Lower lobe of right lung (tissue), 2 donors: ENCODE measurements around the gene EXOC3. TPM values are rescaled to one million over a fixed set of nuclear protein-coding genes. Genes with fewer than 3 reads are reported as not detected.
"Not testable (repeated sequence)": the region's sequence is repeated elsewhere in the genome, so short reads cannot be mapped to it uniquely, and the experiment has no call there.

Source experiments
- ATAC-seq, 2 donors: fragments of 200-7000 bp; cut with Tn5 transposase; one replicate each; pipeline ENCODE4 v1.9.1; 2020 to 2022; ENCODE audit warnings: mild to moderate bottlenecking in 2 of 2, moderate library complexity in 2 of 2
- DNase-seq: peaks from one replicate; pipeline ENCODE4 v3.0.0-alpha.2; 2020
- H3K27ac ChIP-seq: fragments of 200-600 bp; one replicate; pipeline ENCODE4 v1.8.0; 2022
- H3K27me3 ChIP-seq: fragments of 200-600 bp; one replicate; pipeline ENCODE4 v1.8.0; 2022; ENCODE audit warnings: low read depth
- H3K36me3 ChIP-seq: fragments of 200-600 bp; one replicate; pipeline ENCODE4 v1.8.0; 2022; ENCODE audit warnings: mild to moderate bottlenecking
- H3K4me1 ChIP-seq: fragments of 200-600 bp; one replicate; pipeline ENCODE4 v1.8.0; 2022
- H3K4me3 ChIP-seq: fragments of 200-600 bp; one replicate; pipeline ENCODE4 v1.8.0; 2022; ENCODE audit warnings: mild to moderate bottlenecking
- H3K9me3 ChIP-seq: fragments of 200-600 bp; one replicate; pipeline ENCODE4 v1.8.0; 2022
- CTCF ChIP-seq: fragments of 200-600 bp; IDR thresholded peaks from one replicate; pipeline ENCODE4 v1.8.0; 2022; ENCODE audit warnings: antibody characterized with exemption, mild to moderate bottlenecking
- intact Hi-C: fragments of 100-400 bp; cut with DNase I; formaldehyde crosslinking; loops from one replicate; pipeline ENCODE4 v1.11.0; 2022
- total RNA-seq: library from RNA; stranded (reverse); fragmentation: NEBNext Ultra II Directional; extraction: Animal tissue kit (Norgen Biotek cat#: 25700); gene quantifications from one replicate; pipeline ENCODE4 v1.2.1, GENCODE V29; 2021
- donor health status: DM: no; HTN: yes; CAD: no; lungs with severe emphysema.

Gene EXOC3
- total RNA-seq, 1 donor from 2014 or later: 58.9 TPM

- Histone ChIP-seq H3K27me3 (peaks cover 17% of the 10 kb centered on the region), H3K4me3 (peak overlapping the region; percentile 97), H3K9me3 (no peaks in the 10 kb centered on the region), H3K36me3 (peaks cover 10% of the 10 kb centered on the region), H3K4me1 (peaks cover 26% of the 10 kb centered on the region), H3K27ac (peak overlapping the region; percentile 80)
- ATAC-seq: no peak
- intact Hi-C loops: no loop called here
- TF ChIP-seq CTCF: no peak
- DNase-seq: no peak
Measured at GRCh38 chr5:471750-472058, 28.7 kb downstream of the EXOC3 start.

GRCh38 chr5:472076-472655, 29.2 kb downstream of the EXOC3 start:
- H3K36me3 ChIP-seq: peaks cover 6% of the 10 kb centered on the region
- no peak for TF ChIP-seq CTCF
- peaks cover 26% of the 10 kb centered on the region for H3K4me1 ChIP-seq
- intact Hi-C loops: no loop called here
- peak; percentile 11 to 52 for ATAC-seq
- H3K27me3 ChIP-seq: peaks cover 20% of the 10 kb centered on the region
- H3K9me3 ChIP-seq: no peaks in the 10 kb centered on the region
- peak; percentile 63 for DNase-seq
- H3K4me3 ChIP-seq: peak overlapping the region; percentile 97
- peak overlapping the region; percentile 80 for H3K27ac ChIP-seq

GRCh38 chr5:472656-473550, 29.9 kb downstream of the EXOC3 start:
- ATAC-seq (peak; percentile 91 to 93), DNase-seq (peak; percentile 92)
- Histone ChIP-seq H3K9me3 (no peaks in the 10 kb centered on the region), H3K27ac (peak overlapping the region; percentile 80), H3K4me3 (peak overlapping the region; percentile 97), H3K4me1 (peaks cover 26% of the 10 kb centered on the region), H3K36me3 (peaks cover 5% of the 10 kb centered on the region), H3K27me3 (peaks cover 27% of the 10 kb centered on the region)
- no peak for TF ChIP-seq CTCF
- intact Hi-C loops: no loop called here

GRCh38 chr5:473551-474192, 30.7 kb downstream of the EXOC3 start:
- ATAC-seq (peak; percentile 15 to 39), DNase-seq (peak; percentile 61)

GRCh38 chr5:474232-474839, 31.4 kb downstream of the EXOC3 start:
- H3K9me3 ChIP-seq, DNase-seq, intact Hi-C loops, H3K36me3 ChIP-seq, ATAC-seq, H3K27ac ChIP-seq: not testable (repeated sequence)
- Histone ChIP-seq H3K27me3 (peaks cover 40% of the 10 kb centered on the region), H3K4me3 (peak overlapping the region; percentile 97), H3K4me1 (peaks cover 26% of the 10 kb centered on the region)

More at GRCh38 chr5:473551-474192, 30.7 kb downstream of the EXOC3 start:
- H3K27ac ChIP-seq: peak overlapping the region; percentile 69
- H3K36me3 ChIP-seq: peaks cover 5% of the 10 kb centered on the region
- no peaks in the 10 kb centered on the region for H3K9me3 ChIP-seq
- H3K27me3 ChIP-seq: peaks cover 34% of the 10 kb centered on the region
- intact Hi-C loops: no loop called here
- no peak for TF ChIP-seq CTCF
- peaks cover 26% of the 10 kb centered on the region for H3K4me1 ChIP-seq
- H3K4me3 ChIP-seq: peak overlapping the region; percentile 97
